ENCODE measurements around the gene ZNF410. TPM values are rescaled to one million over a fixed set of nuclear protein-coding genes. Genes with fewer than 3 reads are reported as not detected.

The ZNF410 gene
- total RNA-seq, 1 donor from 2014 or later: 70.1 TPM

DNA sequence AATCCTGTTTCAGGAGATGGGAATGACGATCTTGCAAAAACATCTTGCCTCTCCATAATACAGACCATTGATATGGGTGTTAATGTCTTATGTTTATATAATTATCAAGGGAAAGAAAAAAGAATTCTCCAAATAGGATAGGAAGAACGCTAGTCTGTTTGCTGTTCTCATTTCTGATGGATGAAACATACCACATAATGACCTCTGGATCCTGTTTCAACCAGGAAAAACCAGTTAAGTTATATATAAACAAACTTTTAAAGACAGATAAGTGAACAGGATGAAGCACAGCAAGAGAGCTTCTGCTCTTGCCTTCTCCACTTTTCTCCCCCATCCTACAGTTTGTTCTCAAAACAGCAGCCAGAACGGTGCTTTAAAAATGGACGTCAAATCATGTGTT is 91.2 kb downstream of the ZNF410 start:
- H3K4me3 Mint-ChIP-seq: no peak overlapping the region
- H3K36me3 Mint-ChIP-seq (ENCODE audit: low read depth): peaks cover 4% of the 10 kb centered on the region
- H3K4me1 Mint-ChIP-seq (ENCODE audit: low read depth): no peaks in the 10 kb centered on the region
- no peaks in the 10 kb centered on the region for H3K27me3 Mint-ChIP-seq (ENCODE audit: insufficient read depth)
- no peaks in the 10 kb centered on the region for H3K9me3 Mint-ChIP-seq
- no peak for DNase-seq (ENCODE audit: low spot score)
- intact Hi-C loops (cut with micrococcal nuclease): no loop called here
- no peak overlapping the region for H3K27ac Mint-ChIP-seq

Other genes with a start within 250 kb of the ZNF410 start
- 5.3 and 8.5 TPM in 2 replicates for gene DNAL1, start 241.9 kb upstream of the ZNF410 start, total RNA-seq
- 29.7 and 30.6 TPM in 2 replicates for gene PNMA1, start 172.5 kb upstream of the ZNF410 start, total RNA-seq
- gene PTGR2, start 35.0 kb upstream of the ZNF410 start, total RNA-seq: 1.2 and 2.0 TPM in 2 replicates
- gene FAM161B, start 63.2 kb downstream of the ZNF410 start, total RNA-seq: 0.76 and 0.83 TPM in 2 replicates
- 17.9 and 19.2 TPM in 2 replicates for gene COQ6, start 63.4 kb downstream of the ZNF410 start, total RNA-seq
- 10.7 and 12.2 TPM in 2 replicates for gene ENTPD5, start 132.4 kb downstream of the ZNF410 start, total RNA-seq
- 0.51 and 0.88 TPM in 2 replicates for gene BBOF1, start 132.5 kb downstream of the ZNF410 start, total RNA-seq
- 10.8 and 11.0 TPM in 2 replicates for gene ALDH6A1, start 197.6 kb downstream of the ZNF410 start, total RNA-seq
- 15.9 and 17.2 TPM in 2 replicates for gene LIN52, start 198.1 kb downstream of the ZNF410 start, total RNA-seq